ENCODE results near the gene C1GALT1C1. TPM values are rescaled to one million over a fixed set of nuclear protein-coding genes. Genes with fewer than 3 reads are reported as not detected.

The C1GALT1C1 gene
- total and polyA plus RNA-seq, 2 experiments from 2014 or later = 13.7 to 24.4 TPM

- Histone ChIP-seq H3K4me1 (ENCODE audit: low read depth) (no peaks in the 10 kb centered on the region), H3K27ac (no peak overlapping the region), H3K9me3 (ENCODE audit: low read depth) (peaks cover 3% of the 10 kb centered on the region), H3K36me3 (peaks cover 8% of the 10 kb centered on the region), H3K4me3 (no peak overlapping the region), H3K27me3 (no peaks in the 10 kb centered on the region)
- DNase-seq (ENCODE audit: low read depth in 1 of 2, low spot score in 1 of 2) = no peak
- TF ChIP-seq CTCF (IDR thresholded peaks at IDR 0.05; ENCODE audit: low read depth, low read length) = no peak
These were observed 15.0 kb downstream of the C1GALT1C1 start for GRCh38 chrX:120614816-120615215.

- Histone ChIP-seq H3K36me3 (peaks cover 12% of the 10 kb centered on the region), H3K4me1 (ENCODE audit: low read depth) (no peaks in the 10 kb centered on the region), H3K4me3 (no peak overlapping the region), H3K27ac (no peak overlapping the region), H3K9me3 (ENCODE audit: low read depth) (no peaks in the 10 kb centered on the region), H3K27me3 (no peaks in the 10 kb centered on the region)
- no peak for DNase-seq (ENCODE audit: low read depth in 1 of 2, low spot score in 1 of 2)
- no peak for TF ChIP-seq CTCF (IDR thresholded peaks at IDR 0.05; ENCODE audit: low read depth, low read length)
These were observed 17.8 kb downstream of the C1GALT1C1 start for GRCh38 chrX:120612086-120612485.

DNA sequence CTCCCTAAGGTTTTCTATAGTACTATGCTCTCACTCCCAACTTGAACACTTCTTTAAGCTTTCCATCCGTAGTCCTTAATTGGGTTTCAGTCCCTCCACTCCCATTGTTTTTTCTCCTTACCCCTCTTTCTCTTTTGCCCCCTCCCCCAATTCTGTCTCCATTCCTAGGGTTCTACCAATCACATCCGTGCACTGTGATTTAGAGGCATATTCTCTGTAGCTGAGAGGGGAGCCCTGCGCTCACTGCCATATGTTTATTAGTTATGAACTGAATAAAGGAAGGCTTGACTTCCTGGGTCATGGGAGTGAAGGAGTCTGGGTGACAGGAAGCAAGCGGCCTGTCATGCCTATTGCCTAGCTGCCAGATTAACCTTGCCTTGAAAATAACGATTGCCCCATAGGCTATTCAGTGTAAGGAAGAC is 25.5 kb downstream of the C1GALT1C1 start:
- Histone ChIP-seq H3K27ac (peak overlapping the region; percentile 83), H3K4me1 (ENCODE audit: low read depth) (no peaks in the 10 kb centered on the region)
- TF ChIP-seq CTCF (IDR thresholded peaks at IDR 0.05; ENCODE audit: low read depth, low read length) = no peak

DNA sequence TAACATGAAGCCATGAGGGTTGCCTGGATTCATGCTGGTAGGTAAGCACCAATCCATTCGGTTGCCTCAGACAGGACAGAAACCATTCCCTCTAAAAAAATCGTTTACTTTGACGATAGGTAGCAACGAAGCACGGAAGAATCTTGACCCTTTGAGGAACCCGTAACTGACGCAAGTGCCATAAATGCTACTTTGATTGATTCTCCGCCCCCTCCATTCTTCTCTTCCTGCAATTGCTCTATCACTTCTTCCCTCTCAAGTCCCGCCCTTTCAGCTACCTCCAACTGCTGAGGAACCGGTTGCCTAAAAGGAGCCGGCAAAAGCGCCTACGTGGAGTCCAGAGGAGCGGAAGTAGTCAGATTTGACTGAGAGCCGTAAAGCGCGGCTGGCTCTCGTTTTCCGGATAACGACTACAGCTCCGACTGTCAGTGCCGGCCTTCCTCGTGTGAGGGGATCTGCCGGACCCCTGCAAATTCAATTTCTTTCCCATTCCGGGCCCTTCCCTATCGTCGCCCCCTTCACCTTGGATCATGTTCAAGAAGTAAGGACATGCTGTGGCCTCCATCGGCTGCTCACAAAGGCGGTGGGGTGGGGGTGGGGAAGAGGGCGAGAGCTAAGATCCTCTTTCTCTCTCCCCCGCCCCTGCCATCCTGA is 26.0 kb downstream of the C1GALT1C1 start, which contains the start of gene MCTS1:
Gene MCTS1, plus strand, starts transcription at position 395 of the 654 bp plus-strand sequence. Its CDS starts 136 bp downstream, at position 531.
- H3K36me3 ChIP-seq = peaks cover 4% of the 10 kb centered on the region
- no peaks in the 10 kb centered on the region for H3K27me3 ChIP-seq
- H3K27ac ChIP-seq = peak within 1 kb of the TSS; percentile 83
- H3K4me3 ChIP-seq = peak within 1 kb of the TSS; percentile 61
- DNase-seq (ENCODE audit: low read depth in 1 of 2, low spot score in 1 of 2) = peak; percentile 87 to 97
- no peak for TF ChIP-seq CTCF (IDR thresholded peaks at IDR 0.05; ENCODE audit: low read depth, low read length)
- no peaks in the 10 kb centered on the region for H3K4me1 ChIP-seq (ENCODE audit: low read depth)
- H3K9me3 ChIP-seq (ENCODE audit: low read depth) = no peaks in the 10 kb centered on the region

More for the DNA sequence above, 25.5 kb downstream of the C1GALT1C1 start:
- Histone ChIP-seq H3K9me3 (ENCODE audit: low read depth) (no peaks in the 10 kb centered on the region), H3K4me3 (peak overlapping the region; percentile 61), H3K36me3 (peaks cover 4% of the 10 kb centered on the region), H3K27me3 (no peaks in the 10 kb centered on the region)
- peak; percentile 1 to 72 for DNase-seq (ENCODE audit: low read depth in 1 of 2, low spot score in 1 of 2)

- TF ChIP-seq CTCF (IDR thresholded peaks at IDR 0.05; ENCODE audit: low read depth, low read length) = no peak
- Histone ChIP-seq H3K27ac (no peak overlapping the region), H3K27me3 (no peaks in the 10 kb centered on the region), H3K36me3 (no peaks in the 10 kb centered on the region), H3K9me3 (ENCODE audit: low read depth) (no peaks in the 10 kb centered on the region), H3K4me1 (ENCODE audit: low read depth) (no peaks in the 10 kb centered on the region), H3K4me3 (no peak overlapping the region)
- no peak for DNase-seq (ENCODE audit: low read depth in 1 of 2, low spot score in 1 of 2)
These were observed 44.2 kb downstream of the C1GALT1C1 start for GRCh38 chrX:120585702-120586101.

Other genes starting within 250 kb of the C1GALT1C1 start
- gene LAMP2, start 160.8 kb downstream of the C1GALT1C1 start, total RNA-seq = 31.1 and 41.7 TPM in 2 replicates
- gene LAMP2, start 160.8 kb downstream of the C1GALT1C1 start, polyA plus RNA-seq = 72.0 and 95.1 TPM in 2 replicates
- gene CUL4B, start 69.1 kb downstream of the C1GALT1C1 start, total RNA-seq = 24.3 and 32.2 TPM in 2 replicates
- 22.9 and 25.2 TPM in 2 replicates for gene CUL4B, start 69.1 kb downstream of the C1GALT1C1 start, polyA plus RNA-seq
- 13.9 and 18.3 TPM in 2 replicates for gene MCTS1, start 26.0 kb downstream of the C1GALT1C1 start, total RNA-seq
- 75.6 and 82.9 TPM in 2 replicates for gene MCTS1, start 26.0 kb downstream of the C1GALT1C1 start, polyA plus RNA-seq
- not detected in 2 replicates for gene CT47B1, start 245.8 kb upstream of the C1GALT1C1 start, total RNA-seq
- gene CT47B1, start 245.8 kb upstream of the C1GALT1C1 start, polyA plus RNA-seq = not detected in 2 replicates